Measurements from ENCODE around the gene CD200R1L. TPM values are rescaled to one million over a fixed set of nuclear protein-coding genes. Genes with fewer than 3 reads are reported as not detected.

The CD200R1L gene, protein sequence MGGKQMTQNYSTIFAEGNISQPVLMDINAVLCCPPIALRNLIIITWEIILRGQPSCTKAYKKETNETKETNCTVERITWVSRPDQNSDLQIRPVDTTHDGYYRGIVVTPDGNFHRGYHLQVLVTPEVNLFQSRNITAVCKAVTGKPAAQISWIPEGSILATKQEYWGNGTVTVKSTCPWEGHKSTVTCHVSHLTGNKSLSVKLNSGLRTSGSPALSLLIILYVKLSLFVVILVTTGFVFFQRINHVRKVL
- total RNA-seq (2016; rRNA removed; fragmentation: Illumina TruSeq; extraction: Trizol), result not detected in 2 replicates
- total RNA-seq (2016; cell fraction: cytosol; rRNA removed; fragmentation: Illumina TruSeq; extraction: Trizol; ENCODE audit: low read depth), result not detected in 2 replicates
- total RNA-seq (2016; cell fraction: insoluble cytoplasmic fraction; rRNA removed; fragmentation: Illumina TruSeq; extraction: Trizol), result not detected in 2 replicates
- total RNA-seq (2016; cell fraction: membrane; rRNA removed; fragmentation: Illumina TruSeq; extraction: Trizol), result not detected in 2 replicates
- total RNA-seq (2016; cell fraction: nucleus; rRNA removed; fragmentation: Illumina TruSeq; extraction: Trizol), result not detected in 2 replicates
- polyA plus RNA-seq (2011; rRNA removed), result not detected in 2 replicates
- polyA plus RNA-seq (2011; cell fraction: cytosol; rRNA removed), result not detected in 2 replicates
- not detected in 2 replicates for polyA plus RNA-seq (2011; cell fraction: nucleus; rRNA removed)
- not detected in 2 replicates for polyA plus RNA-seq (2012)
- not detected in 2 replicates for polyA plus RNA-seq (2016; cell fraction: cytosol; fragmentation: Illumina TruSeq; extraction: Trizol; ENCODE audit: low read depth)
- polyA plus RNA-seq (2016; cell fraction: insoluble cytoplasmic fraction; fragmentation: Illumina TruSeq; extraction: Trizol; ENCODE audit: low read depth), result not detected in 2 replicates
- polyA plus RNA-seq (2016; cell fraction: membrane; fragmentation: Illumina TruSeq; extraction: Trizol; ENCODE audit: low read depth), result not detected in 2 replicates
- polyA plus RNA-seq (2016; cell fraction: nucleus; fragmentation: Illumina TruSeq; extraction: Trizol; ENCODE audit: insufficient read depth, low read depth), result not detected in 2 replicates
- polyA minus RNA-seq (2011; rRNA and poly(A)+ RNA removed; ENCODE audit: low replicate concordance), result not detected in 2 replicates
- polyA minus RNA-seq (2011; cell fraction: cytosol; rRNA and poly(A)+ RNA removed), result not detected in 2 replicates
- polyA minus RNA-seq (2011; cell fraction: nucleus; rRNA and poly(A)+ RNA removed), result not detected in 2 replicates
- Bru-seq, nascent RNA, result not detected
- BruChase-seq, experiment 1, labeled RNA remaining after a 6-hour chase, result not detected
- BruChase-seq, experiment 2, labeled RNA remaining after a 2-hour chase, result not detected
- long read RNA-seq, experiment 1, result 0 reads
- long read RNA-seq, experiment 2, result 0 reads

DNA sequence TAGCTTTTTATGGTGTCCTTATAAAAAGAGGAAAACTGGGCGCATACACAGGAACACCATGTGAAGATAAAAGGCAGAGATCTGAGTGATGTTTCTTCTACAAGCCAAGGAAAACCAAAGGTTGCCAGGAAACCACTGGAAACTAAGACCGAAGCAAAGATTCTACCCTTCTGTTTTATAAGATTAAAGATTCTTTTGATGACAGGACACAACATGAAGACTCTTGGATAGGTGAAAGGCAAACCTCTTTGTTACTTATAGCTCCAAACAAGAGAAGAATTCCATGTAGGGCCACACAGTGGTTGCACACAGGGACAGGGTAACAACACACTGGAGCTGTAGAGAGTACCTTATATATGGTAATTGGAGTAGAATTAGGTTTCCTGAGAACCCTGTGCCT, at the start of gene CD200R1L:
CD200R1L (minus strand) TSS at position 101 of the 400 bp plus-strand sequence. CDS start 17,497 bp downstream, outside the sequence.
- Histone ChIP-seq H3K4me1 (ENCODE audit: insufficient read depth, low read length) (no peaks in the 10 kb centered on the region), H3K27ac (ENCODE audit: extremely low read length, insufficient read depth, low read length) (no peak within 1 kb of the TSS), H3K4me3 (replicated peaks in 1 of 3; ENCODE audit: insufficient read depth in 1 of 3, low read depth in 2 of 3, low read length in 3 of 3) (no peak within 1 kb of the TSS), H3K36me3 (replicated peaks in 1 of 2; ENCODE audit: control insufficient read depth in 1 of 2, insufficient read depth in 2 of 2, low read length in 2 of 2) (no peaks in the 10 kb centered on the region), H3K9ac (ENCODE audit: insufficient read depth, low read depth, low read length) (no peak within 1 kb of the TSS), H3K9me3 (ENCODE audit: low read length) (0 out of 2 replicates have a peak, but pooled peaks cover 7% of the 10 kb centered on the region), H2AFZ (ENCODE audit: low read length) (no peak within 1 kb of the TSS), H3K27me3 (ENCODE audit: control insufficient read depth in 1 of 2, insufficient read depth in 2 of 2, low read length in 2 of 2) (no peaks in the 10 kb centered on the region), H4K20me1 (ENCODE audit: insufficient read depth, low read length) (no peaks in the 10 kb centered on the region), H3K4me2 (ENCODE audit: low read depth, low read length) (no peak within 1 kb of the TSS), H3K79me2 (ENCODE audit: insufficient read depth, low read length) (no peaks in the 10 kb centered on the region)
- in situ Hi-C loops (cut with HindIII; ENCODE audit: extremely low pct_ligation_motif_present, low pct_unique_long_range_greater_than_20kb), result no loop called here
- POLR2A ChIA-PET, result no interaction called here
- no peak for DNase-seq (ENCODE audit: low spot score)
- CTCF ChIA-PET (ENCODE audit: low intra/inter-chr PET ratio, low total read pairs), result no interaction called here
- TF ChIP-seq RAD21 (CRISPR knock-in tag; IDR thresholded peaks at IDR 0.05) (no peak), ZNF546 (CRISPR knock-in tag; conservative IDR thresholded peaks at IDR 0.05) (no peak), KDM5B (CRISPR knock-in tag; IDR thresholded peaks at IDR 0.05; ENCODE audit: borderline replicate concordance) (no peak), AKAP8 (CRISPR knock-in tag; IDR thresholded peaks at IDR 0.05) (no peak)
- TF ChIP-seq, protein P1, sequence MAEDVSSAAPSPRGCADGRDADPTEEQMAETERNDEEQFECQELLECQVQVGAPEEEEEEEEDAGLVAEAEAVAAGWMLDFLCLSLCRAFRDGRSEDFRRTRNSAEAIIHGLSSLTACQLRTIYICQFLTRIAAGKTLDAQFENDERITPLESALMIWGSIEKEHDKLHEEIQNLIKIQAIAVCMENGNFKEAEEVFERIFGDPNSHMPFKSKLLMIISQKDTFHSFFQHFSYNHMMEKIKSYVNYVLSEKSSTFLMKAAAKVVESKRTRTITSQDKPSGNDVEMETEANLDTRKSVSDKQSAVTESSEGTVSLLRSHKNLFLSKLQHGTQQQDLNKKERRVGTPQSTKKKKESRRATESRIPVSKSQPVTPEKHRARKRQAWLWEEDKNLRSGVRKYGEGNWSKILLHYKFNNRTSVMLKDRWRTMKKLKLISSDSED (CRISPR knock-in tag; IDR thresholded peaks at IDR 0.05), result no peak
- TF ChIP-seq, protein P2, sequence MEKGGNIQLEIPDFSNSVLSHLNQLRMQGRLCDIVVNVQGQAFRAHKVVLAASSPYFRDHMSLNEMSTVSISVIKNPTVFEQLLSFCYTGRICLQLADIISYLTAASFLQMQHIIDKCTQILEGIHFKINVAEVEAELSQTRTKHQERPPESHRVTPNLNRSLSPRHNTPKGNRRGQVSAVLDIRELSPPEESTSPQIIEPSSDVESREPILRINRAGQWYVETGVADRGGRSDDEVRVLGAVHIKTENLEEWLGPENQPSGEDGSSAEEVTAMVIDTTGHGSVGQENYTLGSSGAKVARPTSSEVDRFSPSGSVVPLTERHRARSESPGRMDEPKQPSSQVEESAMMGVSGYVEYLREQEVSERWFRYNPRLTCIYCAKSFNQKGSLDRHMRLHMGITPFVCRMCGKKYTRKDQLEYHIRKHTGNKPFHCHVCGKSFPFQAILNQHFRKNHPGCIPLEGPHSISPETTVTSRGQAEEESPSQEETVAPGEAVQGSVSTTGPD (CRISPR knock-in tag; IDR thresholded peaks at IDR 0.05), result no peak
- TF ChIP-seq, protein P3, sequence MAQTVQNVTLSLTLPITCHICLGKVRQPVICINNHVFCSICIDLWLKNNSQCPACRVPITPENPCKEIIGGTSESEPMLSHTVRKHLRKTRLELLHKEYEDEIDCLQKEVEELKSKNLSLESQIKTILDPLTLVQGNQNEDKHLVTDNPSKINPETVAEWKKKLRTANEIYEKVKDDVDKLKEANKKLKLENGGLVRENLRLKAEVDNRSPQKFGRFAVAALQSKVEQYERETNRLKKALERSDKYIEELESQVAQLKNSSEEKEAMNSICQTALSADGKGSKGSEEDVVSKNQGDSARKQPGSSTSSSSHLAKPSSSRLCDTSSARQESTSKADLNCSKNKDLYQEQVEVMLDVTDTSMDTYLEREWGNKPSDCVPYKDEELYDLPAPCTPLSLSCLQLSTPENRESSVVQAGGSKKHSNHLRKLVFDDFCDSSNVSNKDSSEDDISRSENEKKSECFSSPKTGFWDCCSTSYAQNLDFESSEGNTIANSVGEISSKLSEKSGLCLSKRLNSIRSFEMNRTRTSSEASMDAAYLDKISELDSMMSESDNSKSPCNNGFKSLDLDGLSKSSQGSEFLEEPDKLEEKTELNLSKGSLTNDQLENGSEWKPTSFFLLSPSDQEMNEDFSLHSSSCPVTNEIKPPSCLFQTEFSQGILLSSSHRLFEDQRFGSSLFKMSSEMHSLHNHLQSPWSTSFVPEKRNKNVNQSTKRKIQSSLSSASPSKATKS (CRISPR knock-in tag; IDR thresholded peaks at IDR 0.05), result no peak
- TF ChIP-seq, protein P4, sequence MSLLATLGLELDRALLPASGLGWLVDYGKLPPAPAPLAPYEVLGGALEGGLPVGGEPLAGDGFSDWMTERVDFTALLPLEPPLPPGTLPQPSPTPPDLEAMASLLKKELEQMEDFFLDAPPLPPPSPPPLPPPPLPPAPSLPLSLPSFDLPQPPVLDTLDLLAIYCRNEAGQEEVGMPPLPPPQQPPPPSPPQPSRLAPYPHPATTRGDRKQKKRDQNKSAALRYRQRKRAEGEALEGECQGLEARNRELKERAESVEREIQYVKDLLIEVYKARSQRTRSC (CRISPR knock-in tag; IDR thresholded peaks at IDR 0.05; ENCODE audit: low read depth), result no peak
- 3% methylated on average over 2 of the region's 2 CpGs for WGBS (ENCODE audit: low lambda C conversion rate)
- no TSS peak for BruUV-seq (replicated peaks)
- intact Hi-C loops (cut with micrococcal nuclease; ENCODE audit: unreplicated experiment), result no loop called here
- ATAC-seq, result no peak
- no peak for FAIRE-seq
